GM18507 (cell line): Measurements from ENCODE around the gene PRDM16.

ENCODE experiments used
- DNase-seq: peaks from one replicate; pipeline ENCODE4 v3.0.0; 2011; ENCODE audit warnings: low read depth; ENCODE audit not compliant: insufficient read length; ENCODE audit errors: extremely low spot score
- FAIRE-seq: peaks from 2 replicates; lab custom pipeline; 2011; peaks lifted over from hg19 to GRCh38; lab: Jason Lieb, UNC

PRDM16 gene

DNA sequence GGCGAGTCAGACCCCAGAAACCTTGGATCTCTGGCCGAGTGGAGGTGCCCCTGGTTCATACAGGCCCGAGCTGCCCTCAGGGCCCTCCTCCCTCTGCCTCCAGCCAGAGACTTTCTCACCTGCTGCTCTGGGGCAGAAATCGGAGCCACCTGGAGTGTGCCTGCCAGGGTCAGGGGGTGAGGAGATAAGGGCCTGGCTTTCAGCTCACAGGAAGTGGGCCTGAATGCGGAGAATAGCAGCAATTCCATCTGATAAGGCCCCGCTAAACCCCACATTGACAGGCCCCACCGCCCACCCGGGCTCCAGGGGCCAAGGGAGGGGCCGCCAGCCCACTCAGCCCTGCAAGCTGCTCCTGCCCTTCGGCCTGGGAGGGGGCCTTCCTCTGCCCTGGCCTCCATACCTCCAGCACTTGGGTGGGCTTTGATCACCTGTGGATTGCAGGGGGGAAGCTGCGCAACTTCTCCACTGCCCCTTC is 261.8 kb downstream of the PRDM16 start:
- no peak for FAIRE-seq
- DNase-seq: no peak

DNA sequence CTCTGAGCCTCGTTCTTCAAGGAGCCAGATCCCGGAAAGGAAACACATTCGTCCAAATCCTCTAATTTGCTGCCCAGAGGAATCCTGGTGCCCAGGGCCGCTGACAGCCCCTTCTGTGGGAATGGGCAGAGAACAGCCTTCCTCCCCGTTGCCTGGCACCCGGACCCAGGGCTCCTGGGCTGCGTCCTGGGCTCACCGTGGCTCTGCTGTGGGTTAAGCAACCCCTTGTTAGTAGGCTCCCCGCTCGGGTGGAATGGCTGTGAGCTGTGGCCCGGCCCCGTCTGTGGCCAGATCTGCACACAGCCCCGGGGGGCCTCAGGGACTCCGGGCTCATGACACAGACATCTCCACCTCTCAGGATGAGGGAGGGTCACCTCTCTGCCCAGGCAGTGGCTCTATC is 262.6 kb downstream of the PRDM16 start:
- no peak for DNase-seq
- FAIRE-seq: no peak

DNA sequence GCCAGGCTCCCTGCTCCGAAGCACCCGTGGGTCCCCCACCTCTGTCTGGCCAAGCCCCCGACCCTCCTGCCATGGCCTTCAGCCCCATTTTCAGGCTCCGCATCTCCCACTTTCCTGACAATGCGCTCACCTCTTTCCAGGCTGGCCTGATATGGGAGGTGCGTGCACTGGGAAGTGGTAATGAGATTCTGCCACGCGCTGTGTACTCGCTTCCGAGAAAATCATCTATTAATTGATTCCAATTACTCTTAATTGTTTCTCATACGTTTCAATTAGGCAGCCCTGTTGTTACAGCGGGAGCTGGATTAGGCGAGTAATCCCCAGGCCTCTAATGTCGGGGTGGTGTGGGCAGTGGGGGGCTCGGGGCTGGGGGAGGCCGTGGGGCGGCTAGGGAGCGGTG is 263.0 kb downstream of the PRDM16 start:
- DNase-seq: no peak
- no peak for FAIRE-seq

GRCh38 chr1:3332662-3333061 is 263.7 kb downstream of the PRDM16 start:
- FAIRE-seq: no peak
- DNase-seq: no peak

GRCh38 chr1:3333903-3334302 is 264.9 kb downstream of the PRDM16 start:
- no peak for FAIRE-seq
- DNase-seq: no peak

GRCh38 chr1:3334366-3334765 is 265.4 kb downstream of the PRDM16 start:
- DNase-seq (no peak), FAIRE-seq (no peak)

- DNase-seq: no peak
- no peak for FAIRE-seq
Measured at GRCh38 chr1:3335754-3336640, 267.0 kb downstream of the PRDM16 start.

GRCh38 chr1:3336641-3337630 is 267.9 kb downstream of the PRDM16 start:
- DNase-seq: no peak

GRCh38 chr1:3337798-3338724 is 269.1 kb downstream of the PRDM16 start:
- DNase-seq (no peak), FAIRE-seq (no peak)

More at GRCh38 chr1:3336641-3337630, 267.9 kb downstream of the PRDM16 start:
- no peak for FAIRE-seq

DNA sequence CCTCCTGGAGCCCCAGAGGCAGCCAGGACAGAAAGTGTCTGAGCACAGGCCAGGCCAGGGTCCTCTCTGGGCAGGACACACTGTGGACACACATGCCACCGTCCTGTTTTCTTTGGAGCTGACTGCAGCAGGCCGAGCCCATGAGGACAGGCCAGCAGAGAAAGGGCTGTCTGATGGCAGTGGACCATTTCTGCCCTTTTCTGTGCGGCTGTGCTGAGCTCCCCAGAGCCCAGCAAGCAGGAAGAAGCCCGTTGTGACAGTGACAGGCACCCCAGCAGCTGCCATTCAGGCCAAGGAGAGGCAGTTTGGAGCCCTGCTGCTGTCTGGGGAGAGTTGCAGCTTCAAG is 269.7 kb downstream of the PRDM16 start:
- DNase-seq (no peak), FAIRE-seq (no peak)

DNA sequence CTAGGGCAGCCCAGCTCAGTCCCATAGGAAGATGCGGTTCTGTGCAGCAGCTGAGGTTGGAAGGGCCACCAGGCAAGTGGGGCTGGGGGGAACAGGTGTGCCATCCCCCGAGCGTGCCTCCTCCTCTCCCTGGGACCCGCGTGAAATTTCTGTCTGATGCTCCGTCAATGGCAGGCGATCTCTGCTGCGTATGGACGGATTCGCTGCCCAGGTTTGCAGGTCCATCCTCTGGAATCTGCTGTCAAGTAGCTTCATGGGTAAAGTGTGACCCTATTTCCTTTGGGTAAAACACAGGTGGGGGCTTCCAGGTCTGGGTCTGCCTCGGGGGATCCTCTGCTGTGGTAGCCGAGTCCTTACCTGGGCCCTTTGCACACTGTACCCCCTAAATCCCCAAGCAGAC is 270.9 kb downstream of the PRDM16 start:
- no peak for FAIRE-seq
- no peak for DNase-seq

- FAIRE-seq: no peak
- DNase-seq: no peak
Measured at GRCh38 chr1:3340548-3341235, 271.7 kb downstream of the PRDM16 start.

DNA sequence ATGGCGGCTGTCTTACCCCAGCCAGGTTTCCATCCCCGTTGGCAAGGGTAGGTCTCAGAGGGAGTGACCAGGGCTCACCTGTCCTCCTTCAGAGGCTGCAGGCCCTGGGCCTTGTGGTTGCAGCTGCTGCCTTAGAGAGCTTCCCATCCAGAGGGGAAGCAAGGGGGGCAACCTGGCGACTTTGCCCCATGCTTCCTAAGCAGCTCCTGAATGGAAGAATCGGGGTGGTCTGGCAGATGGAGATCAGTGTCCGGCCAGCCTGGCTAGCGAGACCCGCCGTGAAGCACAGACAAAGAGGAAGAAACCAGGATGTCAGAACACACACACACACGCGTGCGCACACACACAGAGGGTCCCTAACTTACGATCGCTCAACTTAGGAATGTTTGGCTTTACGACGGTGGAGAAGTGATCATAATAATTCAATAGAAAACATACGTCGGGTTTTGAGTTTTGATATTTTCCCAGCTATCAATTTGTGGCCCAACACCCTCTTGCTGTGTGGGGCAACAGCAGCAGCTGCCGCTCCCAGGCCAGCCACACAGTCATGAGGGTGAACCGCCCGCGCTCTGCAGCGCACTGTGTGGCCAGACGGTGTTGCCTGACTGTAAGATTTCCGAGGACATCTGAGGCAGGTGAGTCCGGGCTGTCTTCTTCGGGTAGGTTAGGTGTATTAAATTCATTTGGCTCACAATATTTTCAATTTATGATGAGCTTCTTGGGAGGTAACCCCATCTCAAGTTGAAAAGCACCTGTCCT is 272.4 kb downstream of the PRDM16 start:
- FAIRE-seq (no peak), DNase-seq (no peak)

DNA sequence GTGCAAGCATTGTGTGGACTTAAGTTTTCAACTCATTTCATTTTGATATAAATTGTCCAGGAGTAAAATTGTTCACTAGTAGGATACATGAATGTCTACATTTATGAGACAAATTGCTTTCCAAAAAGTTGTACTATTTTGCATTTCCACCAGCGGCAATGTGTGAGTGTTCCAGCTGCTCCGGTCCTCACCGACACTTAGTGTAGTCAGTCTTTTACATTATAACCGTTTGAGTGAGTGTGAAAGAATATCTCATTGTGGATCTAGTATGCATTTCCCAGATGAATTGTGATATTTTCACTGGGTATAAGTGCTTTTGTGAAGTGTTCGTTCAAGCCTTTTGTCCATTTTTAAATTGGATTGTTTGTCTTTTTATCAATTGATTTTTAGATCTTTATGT is 274.0 kb downstream of the PRDM16 start:
- FAIRE-seq (no peak), DNase-seq (no peak)

GRCh38 chr1:3344395-3344794 is 275.4 kb downstream of the PRDM16 start:
- FAIRE-seq: no peak
- DNase-seq: no peak

DNA sequence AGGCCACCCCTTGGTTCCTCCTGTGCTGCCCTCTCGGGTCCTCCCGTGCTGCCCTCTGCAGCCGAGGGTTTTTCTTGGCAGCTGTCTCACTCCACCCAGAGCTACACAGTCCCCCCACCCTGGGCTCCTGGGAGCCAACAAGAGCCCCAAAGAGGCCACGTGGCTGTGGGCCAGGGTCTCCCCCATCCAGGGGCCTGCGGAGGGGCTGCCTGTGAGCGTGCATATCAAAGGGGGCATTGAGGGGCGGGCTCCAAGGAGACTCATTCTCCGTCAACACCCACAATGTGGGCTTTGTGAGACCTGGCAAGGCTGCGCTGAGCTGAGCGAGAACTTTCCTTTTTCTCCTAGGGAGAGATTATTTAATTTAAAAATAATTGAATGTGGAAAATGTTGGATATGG is 276.8 kb downstream of the PRDM16 start:
- FAIRE-seq: no peak
- no peak for DNase-seq

- FAIRE-seq (no peak), DNase-seq (no peak)
Measured at GRCh38 chr1:3346478-3346877, 277.5 kb downstream of the PRDM16 start.
